K562 (cell line): Measurements from ENCODE around the gene EPHA1. TPM values are rescaled to one million over a fixed set of nuclear protein-coding genes. Genes with fewer than 3 reads are reported as not detected.

Experiments
- CBX1 ChIP-seq: sonication (generic); IDR thresholded peaks from 2 replicates; pipeline ENCODE4 v1.6.1; 2016; ENCODE audit warnings: antibody characterized with exemption, low read depth, mild to moderate bottlenecking
- CEBPG ChIP-seq, 3 experiments: fragments of 200-800 bp in 1 of 3; sonication (Bioruptor generic) in 1 of 3; sonication (generic) in 1 of 3; formaldehyde crosslinking in 1 of 3; IDR thresholded peaks in 2 of 3; conservative IDR thresholded peaks in 1 of 3; 2 replicates each; pipeline versions ENCODE4 v1.6.1 to v1.8.0; 2016 to 2022; ENCODE audit warnings: missing compliant biosample characterization in 2 of 3, missing genetic modification characterization in 2 of 3, mild to moderate bottlenecking in 1 of 3, missing genetic modification reagents in 1 of 3
- CREM ChIP-seq: IDR thresholded peaks from 2 replicates; pipeline ENCODE4 v1.6.1; 2014; ENCODE audit warnings: antibody characterized with exemption, low read depth
- EP400 ChIP-seq: fragments of 450-650 bp; IDR thresholded peaks from 2 replicates; pipeline ENCODE4 v1.6.1; 2017; ENCODE audit warnings: antibody characterized with exemption, mild to moderate bottlenecking, moderate library complexity
- GTF2B ChIP-seq: IDR thresholded peaks from 2 replicates; pipeline ENCODE4 v1.6.1; 2011; ENCODE audit not compliant: insufficient read length; ENCODE audit errors: extremely low read depth
- HBP1 ChIP-seq: fragments of 450-650 bp; formaldehyde crosslinking; IDR thresholded peaks from 2 replicates; pipeline ENCODE4 v1.4.0; 2022; ENCODE audit warnings: missing genetic modification characterization
- HOMEZ ChIP-seq: fragments of 250-450 bp; sonication (Bioruptor Pico); IDR thresholded peaks from 2 replicates; pipeline ENCODE4 v1.4.0; 2020; ENCODE audit warnings: mild to moderate bottlenecking, moderate library complexity
- KDM5B ChIP-seq: fragments of 200-600 bp; sonication (generic); IDR thresholded peaks from 2 replicates; pipeline ENCODE4 v1.6.1; 2012; ENCODE audit warnings: low read depth, mild to moderate bottlenecking, moderate library complexity, low read length, control low read depth, inconsistent platforms; ENCODE audit not compliant: insufficient replicate concordance
- MAZ ChIP-seq, 2 experiments: fragments of 450-650 bp in 1 of 2; sonication (generic) in 1 of 2; formaldehyde crosslinking; IDR thresholded peaks in 1 of 2; conservative IDR thresholded peaks in 1 of 2; 2 replicates each; pipeline versions ENCODE4 v1.4.0 to v1.5.0; 2020; ENCODE audit warnings: mild to moderate bottlenecking in 1 of 2, missing genetic modification reagents in 1 of 2
- MLX ChIP-seq, 2 experiments: fragments of 450-650 bp in 1 of 2; sonication (generic) in 1 of 2; formaldehyde crosslinking; conservative IDR thresholded peaks; 2 replicates each; pipeline versions ENCODE4 v1.4.0 to v1.8.1; 2020 to 2022; ENCODE audit warnings: mild to moderate bottlenecking in 1 of 2, missing genetic modification reagents in 1 of 2
- NFIX ChIP-seq: fragments of 250-450 bp; sonication (Bioruptor Pico); IDR thresholded peaks from 2 replicates; pipeline ENCODE4 v1.4.0; 2020; ENCODE audit warnings: low read depth, mild to moderate bottlenecking, moderate library complexity
- POLR2A ChIP-seq: fragments of 450-650 bp; conservative IDR thresholded peaks from 2 replicates; pipeline ENCODE4 v1.6.1; 2016
- POLR2H ChIP-seq: IDR thresholded peaks from 2 replicates; pipeline ENCODE4 v1.6.1; 2016; ENCODE audit warnings: missing genetic modification characterization, low read depth, mild to moderate bottlenecking, control low read depth, missing compliant biosample characterization, moderate library complexity
- RBM17 ChIP-seq: fragments of 200-400 bp; formaldehyde crosslinking; IDR thresholded peaks from 2 replicates; pipeline ENCODE4 v1.6.1; 2017; ENCODE audit warnings: low read depth, mild to moderate bottlenecking, low read length, borderline replicate concordance
- SETDB1 ChIP-seq: IDR thresholded peaks from one replicate; pipeline ENCODE4 v1.6.1; 2012; ENCODE audit warnings: low read length, control low read depth, inconsistent platforms
- SIX5 ChIP-seq, 2 experiments: IDR thresholded peaks; 2 replicates each; pipeline ENCODE4 v1.6.1; 2011; ENCODE audit warnings: low read length in 2 of 2, borderline replicate concordance in 1 of 2, low read depth in 1 of 2, mild to moderate bottlenecking in 1 of 2, moderate library complexity in 1 of 2; ENCODE audit not compliant: insufficient read depth in 1 of 2
- SNRNP70 ChIP-seq: fragments of 200-400 bp; formaldehyde crosslinking; optimal IDR thresholded peaks from 2 replicates; pipeline ENCODE3; 2017; ENCODE audit warnings: low read depth, low read length
- TEAD4 ChIP-seq, 2 experiments: sonication (generic) in 1 of 2; formaldehyde crosslinking in 1 of 2; IDR thresholded peaks; 2 replicates each; pipeline versions ENCODE4 v1.6.1 to v1.8.0; 2012 to 2022; ENCODE audit warnings: borderline replicate concordance in 1 of 2, inconsistent platforms in 1 of 2, low read length in 1 of 2, mild to moderate bottlenecking in 1 of 2, missing genetic modification reagents in 1 of 2
- ZNF217 ChIP-seq: sonication (generic); formaldehyde crosslinking; IDR thresholded peaks from 2 replicates; pipeline ENCODE4 v1.8.0; 2022; ENCODE audit warnings: mild to moderate bottlenecking, missing genetic modification reagents
- ZNF224 ChIP-seq: sonication (generic); formaldehyde crosslinking; IDR thresholded peaks from 2 replicates; pipeline ENCODE4 v1.8.0; 2022; ENCODE audit warnings: mild to moderate bottlenecking, missing genetic modification reagents
- ZNF23 ChIP-seq: fragments of 250-450 bp; sonication (Bioruptor Pico); IDR thresholded peaks from 2 replicates; pipeline ENCODE4 v1.4.0; 2020; ENCODE audit warnings: mild to moderate bottlenecking
- ZNF232 ChIP-seq: sonication (generic); formaldehyde crosslinking; IDR thresholded peaks from 2 replicates; pipeline ENCODE4 v1.8.0; 2022; ENCODE audit warnings: mild to moderate bottlenecking, missing genetic modification reagents
- polyA plus RNA-seq, 8 experiments: library from polyadenylated mRNA; depleted of rRNA in 4 of 8; stranded (reverse) in 5 of 8; unstranded in 3 of 8; fragments of >200 nt; fragmentation: Nextera tagmentation in 2 of 8; fragmentation: Illumina TruSeq in 1 of 8; extraction: Ambion mirVana in 2 of 8; extraction: Trizol in 1 of 8; gene quantifications; 2 replicates each; pipeline versions ENCODE4 v1.2.1 to v1.2.3, GENCODE V29; 2011 to 2014; ENCODE audit warnings: inconsistent platforms in 1 of 8, missing spikeins in 1 of 8
- total RNA-seq, 7 experiments: library from RNA; depleted of rRNA in 6 of 7; stranded (reverse); fragments of >200 nt in 6 of 7; fragmentation: Illumina TruSeq in 2 of 7; extraction: Trizol in 2 of 7; gene quantifications; 2 replicates each; pipeline versions ENCODE4 v1.2.1 to v1.2.3, GENCODE V29; 2011 to 2021; ENCODE audit warnings: low replicate concordance in 1 of 7

The EPHA1 gene
- total and polyA plus RNA-seq, 9 of the 15 experiments (the other 6 are each of a cell fraction or from before 2014, with no cell fraction given) = 0.22 to 0.57 (median 0.32) TPM; not detected in 6

GRCh38 chr7:143393267-143394041 is 15.2 kb downstream of the EPHA1 start (continued):
- no peak for TF ChIP-seq ZNF23 (CRISPR knock-in tag)
- no peak for TF ChIP-seq SIX5 (IDR thresholded peaks at IDR 0.05; ENCODE audit: borderline replicate concordance in 1 of 2, insufficient read depth in 1 of 2, low read depth in 1 of 2, low read length in 2 of 2)
- no peak for TF ChIP-seq NFIX (CRISPR knock-in tag)
- no peak for TF ChIP-seq RBM17
- TF ChIP-seq TEAD4 (IDR thresholded peaks at IDR 0.05; ENCODE audit: low read length) = no peak
- no peak for TF ChIP-seq TEAD4 (CRISPR knock-in tag; IDR thresholded peaks at IDR 0.05; ENCODE audit: borderline replicate concordance)
- TF ChIP-seq CEBPG (CRISPR knock-in tag; IDR thresholded peaks at IDR 0.05) = no peak
- 0 out of 4 replicates have a peak, but pooled peaks of 1 of the 2 experiments have one; percentile 21 for TF ChIP-seq CEBPG (tag; conservative IDR thresholded peaks at IDR 0.05 in 1 of 2, IDR thresholded peaks at IDR 0.05 in 1 of 2)
- TF ChIP-seq KDM5B = peak; percentile 26
- TF ChIP-seq MLX (CRISPR knock-in tag; conservative IDR thresholded peaks at IDR 0.05) = no peak
- no peak for TF ChIP-seq SETDB1
- TF ChIP-seq MAZ (CRISPR knock-in tag; conservative IDR thresholded peaks at IDR 0.05 in 1 of 2, IDR thresholded peaks at IDR 0.05 in 1 of 2) = no peak
- TF ChIP-seq POLR2A = 0 out of 2 replicates have a peak, but pooled peaks have one; percentile 25
- TF ChIP-seq EP400 = no peak
- TF ChIP-seq ZNF224 = 0 out of 2 replicates have a peak, but pooled peaks have one; percentile 32
- TF ChIP-seq HBP1 = 0 out of 2 replicates have a peak, but pooled peaks have one; percentile 26
- TF ChIP-seq ZNF232 = no peak
- TF ChIP-seq SNRNP70 = no peak
- TF ChIP-seq HOMEZ (CRISPR knock-in tag) = no peak
- no peak for TF ChIP-seq CREM
- TF ChIP-seq CBX1 = 0 out of 2 replicates have a peak, but pooled peaks have one; percentile 5
- TF ChIP-seq POLR2H (tag) = no peak
- 0 out of 2 replicates have a peak, but pooled peaks have one; percentile 53 for TF ChIP-seq ZNF217
- no peak for TF ChIP-seq GTF2B
